ENCODE measurements around the gene TSFM.
A peak's percentile ranks its signal among the peaks of the same experiment; 100 is the strongest.
"Not testable (repeated sequence)": the region's sequence is repeated elsewhere in the genome, so short reads cannot be mapped to it uniquely, and the experiment has no call there.

TSFM gene

DNA sequence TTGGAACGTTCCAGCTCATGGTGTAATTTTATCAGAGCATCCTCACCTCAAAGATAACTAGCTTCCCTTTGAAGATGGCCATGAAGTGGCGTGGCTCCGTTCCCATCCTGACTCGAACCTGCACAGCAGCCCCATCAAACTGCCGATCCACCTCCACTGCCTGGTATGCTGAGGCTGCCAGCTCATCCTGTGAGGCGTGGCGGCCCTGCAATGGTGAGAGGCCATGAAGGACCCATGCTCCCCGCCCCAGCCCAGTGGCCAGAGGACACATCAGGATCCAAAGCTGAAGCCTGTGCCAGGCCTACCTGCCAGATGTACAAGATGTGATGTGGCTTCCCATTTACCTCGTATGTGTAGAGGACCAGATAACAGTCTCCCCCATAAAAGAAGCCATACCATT, 24.7 kb downstream of the TSFM start:
- in situ Hi-C loops (cut with MboI; ENCODE audit: low pct_unique_long_range_greater_than_20kb, low sequenced_read_pairs) = no loop called here
- DNase-seq = no peak

DNA sequence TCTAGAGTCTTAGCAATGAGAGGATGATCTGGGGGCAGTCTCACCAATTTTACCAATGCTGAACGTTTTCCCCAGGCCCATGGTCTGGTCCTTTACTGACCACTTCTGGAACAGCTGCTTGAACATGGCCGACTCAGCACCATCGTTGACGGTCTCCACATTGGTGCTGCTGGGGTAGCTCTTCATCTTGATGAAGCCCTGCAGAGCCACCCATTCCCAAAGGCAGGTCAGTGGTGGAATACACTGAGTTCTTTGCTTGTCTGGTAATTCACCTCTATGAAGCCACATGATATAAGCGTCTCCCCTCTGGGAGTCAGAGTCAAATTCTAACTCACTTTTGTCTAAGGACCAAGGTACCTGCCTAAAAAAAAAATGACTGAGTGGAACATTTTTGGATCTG, 25.8 kb downstream of the TSFM start:
- in situ Hi-C loops (cut with MboI; ENCODE audit: low pct_unique_long_range_greater_than_20kb, low sequenced_read_pairs) = no loop called here
- no peak for DNase-seq

DNA sequence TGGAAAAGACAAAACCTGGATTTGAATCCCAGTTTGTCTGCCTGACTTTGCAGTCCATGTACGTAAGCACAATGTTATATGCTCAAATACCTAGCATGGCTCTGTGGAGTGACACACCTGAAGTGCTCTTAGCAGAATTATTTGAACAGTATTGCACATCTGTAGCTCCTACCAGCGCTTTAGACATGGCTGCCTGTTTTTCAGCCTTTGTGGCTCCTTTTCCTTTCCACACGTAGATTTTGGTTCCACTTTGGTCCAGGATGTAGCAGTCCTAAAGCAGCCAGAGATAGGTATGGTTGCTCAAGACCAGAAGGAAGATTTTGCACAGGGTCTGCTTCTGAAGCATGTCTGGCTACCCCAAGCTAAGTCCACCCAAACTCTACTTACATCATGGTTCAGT, 26.8 kb downstream of the TSFM start:
- no peak for DNase-seq

DNA sequence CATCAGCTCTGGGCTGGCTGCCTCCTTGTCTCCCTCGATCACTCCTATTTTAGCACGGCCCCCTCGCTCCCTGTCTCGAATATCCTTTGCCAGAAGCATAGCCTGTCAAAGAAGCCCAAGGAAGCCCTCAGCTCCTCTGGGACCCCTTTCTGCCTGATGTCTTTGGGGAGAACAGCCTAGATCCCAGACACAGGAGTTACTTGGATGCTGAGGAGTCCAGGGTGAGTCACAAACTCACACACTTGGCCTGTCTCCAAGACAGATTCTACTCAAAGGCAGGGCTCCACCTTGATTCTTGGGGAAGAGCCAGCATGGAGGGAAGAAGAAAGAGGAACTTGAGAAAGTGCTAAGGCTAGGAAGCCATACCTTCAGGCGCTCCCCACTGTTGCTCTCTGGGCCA, 27.9 kb downstream of the TSFM start:
- in situ Hi-C loops (cut with MboI; ENCODE audit: low pct_unique_long_range_greater_than_20kb, low sequenced_read_pairs) = no loop called here
- peak; percentile 59 for DNase-seq

More for the DNA sequence above, 26.8 kb downstream of the TSFM start:
- in situ Hi-C loops (cut with MboI; ENCODE audit: low pct_unique_long_range_greater_than_20kb, low sequenced_read_pairs) = no loop called here

DNA sequence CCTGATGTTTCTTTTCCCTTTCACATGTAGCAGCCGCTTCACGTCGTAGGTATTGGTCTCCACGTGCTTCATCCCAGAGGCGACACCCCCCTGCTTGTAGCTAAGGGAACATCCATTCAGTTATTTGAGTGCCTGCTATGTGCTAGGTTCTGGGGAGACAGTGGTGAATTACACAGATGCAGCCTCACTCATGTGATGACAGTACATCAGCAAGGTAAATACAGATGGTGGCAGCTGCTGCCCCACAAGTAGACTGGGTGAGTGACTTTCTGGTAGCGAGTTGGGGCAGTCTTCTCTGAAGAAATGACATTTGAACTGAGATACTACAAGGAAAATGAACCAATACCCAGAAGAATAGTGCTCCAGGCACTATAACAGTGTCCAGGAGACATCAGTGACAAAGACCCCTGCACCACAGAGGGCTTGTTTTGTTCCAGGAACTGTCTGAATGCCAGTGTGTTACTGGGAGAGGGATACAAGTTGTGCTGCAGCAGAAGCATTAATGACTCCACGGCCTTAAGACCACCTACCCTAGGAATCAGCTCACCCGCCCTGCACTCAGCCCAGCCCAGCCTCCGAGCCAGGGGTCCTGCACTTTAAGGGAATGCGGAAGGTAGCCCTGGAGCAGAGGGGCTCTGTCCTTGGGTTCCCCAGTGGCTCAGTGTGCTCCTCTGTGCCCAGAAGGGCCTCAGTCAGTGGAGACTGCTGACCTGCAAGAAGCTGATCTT, 28.6 kb downstream of the TSFM start:
- no peak for DNase-seq
- in situ Hi-C loops (cut with MboI; ENCODE audit: low pct_unique_long_range_greater_than_20kb, low sequenced_read_pairs) = no loop called here

DNA sequence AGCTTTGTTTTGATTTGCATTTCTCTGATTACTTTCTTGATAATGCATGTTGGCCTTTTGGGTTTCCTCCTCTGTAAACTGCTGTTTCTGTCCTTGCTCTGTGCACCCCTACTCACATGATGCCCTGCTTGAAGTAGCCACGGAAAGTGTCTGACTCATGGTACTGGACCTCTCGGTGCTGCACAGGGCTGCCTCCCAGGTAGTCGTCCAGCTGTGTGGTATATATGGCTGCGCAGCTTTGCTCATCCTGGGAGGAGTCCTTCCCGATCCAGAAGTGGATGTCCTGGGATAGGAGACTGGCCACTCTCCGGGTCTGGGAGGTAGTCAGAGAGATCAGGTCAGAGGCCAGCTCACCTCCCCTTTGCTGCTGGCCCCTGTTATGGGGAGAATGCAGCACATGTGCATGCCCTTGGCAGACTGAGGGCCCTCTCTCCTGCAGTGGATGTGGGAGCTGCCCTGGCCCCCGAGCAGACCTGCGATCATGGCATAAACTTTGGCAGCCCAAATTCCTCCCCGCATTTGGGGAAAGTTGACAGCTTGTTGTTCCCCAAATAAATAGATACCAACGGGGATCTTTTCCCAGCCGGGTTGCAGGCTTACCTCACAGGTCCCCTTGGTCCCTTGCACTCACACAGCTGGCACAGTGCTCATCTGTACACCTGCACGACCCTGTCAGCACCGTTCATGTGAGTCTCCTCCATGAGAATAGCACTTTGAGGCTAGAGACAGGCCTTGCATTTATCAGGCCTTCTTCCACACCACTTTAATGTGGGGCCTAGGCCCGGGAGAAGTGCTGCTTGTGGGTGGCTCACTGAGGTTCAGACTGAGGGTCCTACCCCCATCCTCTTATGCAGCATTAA, 30.8 kb downstream of the TSFM start:
- DNase-seq = no peak
- in situ Hi-C loops (cut with MboI; ENCODE audit: low pct_unique_long_range_greater_than_20kb, low sequenced_read_pairs) = no loop called here

DNA sequence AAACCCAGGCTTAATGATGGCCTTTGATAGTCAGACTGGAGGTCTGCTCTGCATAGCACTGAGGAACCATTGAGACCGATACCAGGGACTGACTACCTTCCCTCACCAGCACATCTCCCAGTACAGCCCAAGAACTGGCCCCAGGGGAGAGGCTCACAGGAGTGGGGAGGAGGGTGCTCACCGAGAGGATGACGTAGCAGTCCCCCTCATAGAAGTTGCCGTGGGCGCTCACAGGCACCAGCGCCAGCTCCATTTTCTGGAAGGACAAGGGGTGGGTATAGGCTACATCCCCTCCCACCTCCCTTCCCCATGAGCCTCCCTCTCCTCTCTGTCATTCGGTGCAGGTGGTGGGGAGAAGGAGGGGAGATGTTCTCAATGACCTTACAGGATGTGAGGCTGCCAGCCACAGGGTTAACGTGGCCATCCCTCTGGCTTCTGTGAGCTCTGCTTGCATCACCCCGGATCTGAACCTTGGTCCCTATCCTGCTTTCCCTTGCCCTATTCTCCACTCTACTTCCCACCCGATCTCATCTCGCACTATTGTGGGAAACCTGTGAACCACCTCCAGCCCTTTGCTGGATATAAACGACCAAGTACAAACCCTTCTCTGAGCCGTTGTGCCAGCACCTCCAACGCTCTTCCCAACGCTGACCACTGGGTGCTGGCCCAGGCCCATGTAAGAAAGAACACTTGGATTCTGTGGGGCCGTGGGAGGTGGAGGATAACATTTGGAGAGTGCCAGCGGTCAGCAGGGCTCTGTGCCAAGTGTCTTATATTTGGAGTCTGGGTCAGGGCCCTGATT, 31.6 kb downstream of the TSFM start:
- DNase-seq = no peak
- in situ Hi-C loops (cut with MboI; ENCODE audit: low pct_unique_long_range_greater_than_20kb, low sequenced_read_pairs) = no loop called here

DNA sequence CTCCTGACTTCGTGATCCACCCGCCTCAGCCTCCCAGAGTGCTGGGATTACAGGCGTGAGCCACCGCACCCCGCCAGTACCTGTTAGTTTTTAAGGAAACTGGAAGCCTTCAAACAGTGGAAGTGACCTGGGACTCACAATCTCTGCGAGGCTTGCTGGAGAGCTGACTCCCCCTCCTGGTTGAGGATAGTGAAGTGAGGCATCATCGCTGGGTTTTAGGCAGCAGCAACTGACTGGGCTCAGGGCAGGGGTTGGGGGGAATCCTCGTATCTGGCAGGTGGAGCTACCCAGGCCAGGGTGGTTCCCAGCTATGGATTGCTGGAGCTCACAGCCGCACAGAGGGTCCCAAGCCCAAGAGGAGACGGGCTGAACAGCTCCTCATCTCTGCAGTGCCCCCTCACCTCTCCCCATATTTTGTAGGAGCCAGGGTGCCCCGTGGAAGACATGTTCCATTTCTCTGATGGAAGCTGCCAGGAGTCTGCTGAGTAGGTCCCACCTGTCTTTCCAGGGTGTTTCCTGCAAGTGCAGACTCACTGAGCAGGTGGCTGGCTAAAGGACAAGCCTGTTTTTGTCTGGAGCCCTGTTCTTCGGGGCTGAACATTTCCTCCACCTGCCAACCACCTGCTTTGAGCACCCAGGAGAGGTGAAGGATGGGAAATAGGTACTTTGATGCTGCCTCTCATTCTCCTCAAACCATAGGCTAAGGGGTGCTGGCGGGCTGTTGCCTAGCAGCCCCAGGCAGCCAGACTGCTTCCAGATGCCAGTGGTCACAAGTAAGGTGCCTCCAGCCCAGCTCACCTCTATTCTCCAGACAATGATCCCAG, 32.8 kb downstream of the TSFM start:
- in situ Hi-C loops (cut with MboI; ENCODE audit: low pct_unique_long_range_greater_than_20kb, low sequenced_read_pairs) = no loop called here
- no peak for DNase-seq

DNA sequence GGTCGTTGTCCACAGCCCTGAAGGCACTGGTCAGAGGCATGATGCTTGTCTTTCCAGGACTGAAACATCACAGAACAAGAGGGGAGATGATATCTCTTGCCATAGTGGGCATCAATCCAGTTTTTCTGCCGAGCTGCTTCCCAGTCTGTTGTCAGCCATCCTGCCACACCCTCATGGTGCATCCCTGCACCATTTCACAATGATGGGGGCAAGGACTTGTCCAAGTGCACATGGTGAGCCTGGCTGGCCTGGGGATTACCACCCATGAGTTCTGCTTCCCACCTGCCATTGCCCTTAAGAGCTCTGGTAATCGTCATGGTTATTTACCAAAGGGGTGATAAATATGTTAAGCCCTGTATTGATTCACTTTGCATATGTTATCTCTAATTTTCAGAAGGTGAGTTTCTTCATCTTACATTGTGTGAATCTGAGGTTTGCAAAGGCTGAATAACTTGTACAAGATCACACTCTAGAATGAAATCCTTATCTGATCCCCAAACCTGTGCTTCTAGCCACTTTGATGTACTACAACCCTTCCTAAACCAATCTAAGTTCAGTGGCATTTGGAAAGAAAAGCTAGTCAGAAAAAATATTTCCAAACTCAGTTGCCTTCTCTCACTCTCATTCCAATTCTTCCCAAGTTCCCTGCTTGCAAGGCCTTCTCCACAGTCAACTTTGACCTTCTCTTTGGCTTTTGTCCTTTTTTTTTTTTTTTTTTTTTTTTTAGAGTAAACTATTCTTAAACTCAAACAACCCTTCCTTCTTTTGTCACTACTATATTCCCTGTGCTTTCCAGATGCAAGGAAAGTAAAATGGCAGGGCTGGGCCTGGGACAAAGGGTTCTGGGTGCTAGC, 33.6 kb downstream of the TSFM start:
- in situ Hi-C loops (cut with MboI; ENCODE audit: low pct_unique_long_range_greater_than_20kb, low sequenced_read_pairs) = no loop called here
- no peak for DNase-seq

DNA sequence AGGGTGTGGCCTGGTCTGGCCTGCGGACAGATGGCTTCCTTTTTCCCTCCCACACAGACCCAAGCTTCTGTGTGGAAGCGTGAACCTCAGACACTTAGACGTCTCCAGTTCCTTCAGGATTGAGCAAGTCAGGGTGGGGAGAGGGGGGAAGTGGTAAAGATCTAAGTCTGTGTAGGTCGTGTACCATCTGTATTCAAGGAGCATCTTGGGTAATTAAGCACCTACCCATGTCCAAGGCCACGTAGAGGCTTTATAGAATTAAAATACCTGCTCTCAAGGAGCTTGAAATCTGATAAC, 34.2 kb downstream of the TSFM start:
- in situ Hi-C loops (cut with MboI; ENCODE audit: low pct_unique_long_range_greater_than_20kb, low sequenced_read_pairs) = no loop called here
- peak; percentile 89 for DNase-seq

DNA sequence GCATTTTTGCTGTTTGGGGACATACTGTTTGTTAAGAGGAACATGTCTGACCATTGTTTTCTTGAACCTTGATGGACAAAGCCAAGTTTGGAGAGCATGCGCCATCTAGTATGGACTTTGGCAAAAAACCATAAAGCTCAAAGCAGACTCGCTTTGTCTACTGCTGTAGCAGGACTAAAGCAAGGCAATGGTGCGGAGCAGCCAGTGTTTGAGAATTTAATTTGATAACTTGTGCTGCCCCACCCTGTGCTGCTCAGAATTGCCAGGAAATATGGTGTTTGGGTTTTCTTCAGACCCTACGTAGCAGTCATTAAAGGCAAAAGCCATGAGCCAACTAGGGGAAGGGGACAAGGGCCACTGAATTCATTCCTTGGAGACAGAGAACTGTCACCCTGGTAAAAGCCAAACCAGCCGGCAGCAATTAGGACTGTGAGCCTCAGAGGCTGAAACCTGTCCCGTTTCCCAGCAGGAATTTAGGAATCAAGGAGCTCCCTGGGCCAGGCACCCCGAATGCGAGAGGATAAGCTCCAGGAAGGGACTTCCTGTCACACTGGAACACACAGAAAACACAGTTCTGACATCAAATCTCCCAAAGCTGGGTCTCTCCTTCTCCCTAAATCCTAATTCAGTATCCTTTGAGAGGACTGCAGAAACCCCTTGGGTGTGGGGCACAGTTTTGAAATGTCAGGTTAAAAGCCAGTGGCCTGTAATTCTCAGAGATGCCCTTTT, 34.8 kb downstream of the TSFM start:
- in situ Hi-C loops (cut with MboI; ENCODE audit: low pct_unique_long_range_greater_than_20kb, low sequenced_read_pairs) = no loop called here
- DNase-seq = no peak

DNA sequence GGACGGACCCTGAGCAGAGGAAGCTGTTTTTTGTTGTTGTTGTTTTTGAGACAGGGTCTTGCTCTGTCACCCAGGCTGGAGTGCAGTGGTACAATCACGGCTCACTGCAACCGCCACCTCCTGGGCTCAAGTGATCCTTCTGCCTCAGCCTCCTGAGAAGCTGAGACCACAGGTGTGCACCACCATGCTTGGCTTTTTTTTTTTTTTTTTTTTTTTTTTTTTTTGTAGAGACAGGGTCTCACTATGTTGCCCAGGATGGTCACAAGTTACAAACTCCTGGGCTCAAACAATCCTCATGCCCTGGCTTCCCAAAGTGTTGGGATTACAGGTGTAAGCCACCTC, 35.4 kb downstream of the TSFM start:
- in situ Hi-C loops (cut with MboI; ENCODE audit: low pct_unique_long_range_greater_than_20kb, low sequenced_read_pairs); DNase-seq: not testable (repeated sequence)

DNA sequence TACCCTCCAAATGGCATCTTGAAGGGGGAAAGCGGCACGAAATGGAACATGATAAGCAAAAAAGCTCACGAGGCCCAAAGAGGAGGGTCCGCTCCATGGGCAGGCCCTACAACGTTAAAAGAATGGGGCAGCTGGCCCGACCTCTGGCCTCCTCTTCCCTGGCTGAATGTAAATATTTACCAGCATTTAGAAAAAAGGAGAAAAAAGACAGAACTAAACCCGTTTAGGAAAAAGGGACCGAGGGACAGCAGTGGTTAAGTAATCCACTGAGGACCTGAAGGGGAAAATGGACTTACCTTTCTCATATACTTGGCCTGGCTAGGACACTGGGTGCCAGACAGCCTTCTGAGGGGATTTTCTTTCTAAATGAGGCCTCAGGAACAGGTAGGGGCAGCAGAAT, 37.5 kb downstream of the TSFM start:
- in situ Hi-C loops (cut with MboI; ENCODE audit: low pct_unique_long_range_greater_than_20kb, low sequenced_read_pairs) = not testable (repeated sequence)

DNA sequence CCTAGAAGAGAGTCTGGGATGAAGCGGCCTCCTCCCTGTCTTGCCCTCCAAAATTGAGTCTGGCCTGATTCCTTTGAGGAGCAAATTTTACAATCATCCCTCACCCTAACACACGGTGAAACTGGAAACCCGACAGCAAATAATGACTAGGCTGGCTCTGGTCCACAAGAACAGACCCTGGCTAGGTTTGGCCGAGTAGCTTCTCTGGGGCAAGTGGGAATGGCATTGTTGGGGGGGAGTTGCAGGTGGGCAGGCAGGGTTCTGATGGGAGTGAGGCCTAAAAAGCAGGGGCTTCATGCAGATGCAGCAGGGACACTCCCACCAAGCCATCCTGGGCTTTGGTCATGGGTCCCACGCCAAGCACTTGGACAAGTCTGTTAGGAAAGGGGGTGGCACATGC, 38.4 kb downstream of the TSFM start:
- DNase-seq; in situ Hi-C loops (cut with MboI; ENCODE audit: low pct_unique_long_range_greater_than_20kb, low sequenced_read_pairs): not testable (repeated sequence)

More for the DNA sequence above, 37.5 kb downstream of the TSFM start:
- DNase-seq = not testable (repeated sequence)

DNA sequence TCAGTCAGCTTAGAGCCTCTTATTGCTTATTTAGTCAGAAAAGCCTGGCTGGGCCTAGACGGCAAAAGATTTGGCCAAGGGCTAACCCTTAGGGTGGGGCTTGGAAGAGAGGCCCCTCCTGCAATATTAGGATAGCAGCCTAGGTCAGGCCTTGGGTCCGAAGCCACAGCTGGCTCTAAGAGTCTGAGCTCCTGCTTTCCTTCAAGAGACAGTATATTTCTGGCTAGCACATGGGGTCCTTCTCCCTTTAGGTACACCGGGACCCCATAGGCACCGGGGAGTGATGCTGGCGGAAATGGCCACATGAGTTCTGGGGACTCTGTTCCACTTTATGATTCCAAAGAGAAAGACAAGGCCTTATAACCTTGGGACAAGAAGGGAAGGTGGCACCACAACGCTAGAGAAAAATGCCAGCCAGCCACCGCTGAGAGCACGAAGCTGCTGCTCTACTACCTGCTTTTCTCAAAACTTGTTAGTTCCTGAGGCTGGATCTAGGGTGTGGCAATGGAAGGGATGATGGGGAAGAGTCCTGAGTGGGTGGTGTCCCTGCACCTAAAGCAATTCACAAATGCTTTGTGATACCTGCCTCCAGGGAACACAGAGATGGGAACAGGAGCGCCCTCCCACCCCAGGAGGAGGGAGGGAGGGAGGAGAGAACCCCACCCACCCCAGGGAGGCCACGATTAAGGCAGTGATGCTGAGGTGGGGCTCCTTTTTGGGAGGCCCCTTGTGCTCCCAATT, 39.1 kb downstream of the TSFM start:
- in situ Hi-C loops (cut with MboI; ENCODE audit: low pct_unique_long_range_greater_than_20kb, low sequenced_read_pairs) = no loop called here
- no peak for DNase-seq

DNA sequence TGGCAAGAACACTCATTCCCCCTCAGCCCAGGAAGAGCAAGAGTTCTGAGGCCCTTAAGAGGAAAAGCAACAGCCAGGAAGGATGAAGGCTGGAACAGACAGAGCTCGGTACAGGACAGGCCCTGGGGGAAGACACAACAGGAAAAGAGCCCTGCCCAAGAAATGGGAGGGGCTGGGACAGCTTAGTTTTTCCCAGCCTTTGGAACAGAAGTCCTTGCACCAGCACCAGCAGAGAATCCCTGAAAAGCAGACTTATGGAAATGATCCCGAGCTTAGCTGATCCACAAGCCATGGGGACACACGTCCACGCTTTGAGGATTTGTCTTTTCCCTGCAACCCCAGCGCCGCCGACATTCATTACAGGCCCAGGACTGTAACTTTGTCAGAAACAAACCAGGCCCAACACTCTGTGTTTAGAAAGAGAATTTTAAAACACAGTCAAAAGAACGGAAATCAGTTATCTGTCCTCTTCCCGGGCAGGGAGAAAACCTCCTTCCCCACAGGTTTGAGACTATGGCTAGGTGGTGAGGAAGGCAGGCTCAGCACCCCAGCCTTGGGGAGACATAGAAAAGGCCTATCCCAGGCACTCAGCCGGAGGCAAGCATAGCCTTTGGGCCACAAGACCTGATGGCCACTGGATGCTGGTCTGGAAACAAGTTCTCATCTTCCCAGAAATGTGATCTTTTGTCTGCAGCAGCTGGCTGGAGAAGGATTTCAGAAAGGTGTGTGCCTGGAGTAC, 40.0 kb downstream of the TSFM start:
- in situ Hi-C loops (cut with MboI; ENCODE audit: low pct_unique_long_range_greater_than_20kb, low sequenced_read_pairs) = no loop called here
- DNase-seq = no peak
